T-helper 1 cell treated with Interleukin-12 subunit alpha and Interleukin-12 subunit beta and Interleukin-4 antibody, amounts not matched to agents 30 ng/mL and 1 ng/mL, for 36 hours (primary cell): Measurements from ENCODE around the gene ATP6V0D1. TPM values are rescaled to one million over a fixed set of nuclear protein-coding genes. Genes with fewer than 3 reads are reported as not detected.

ENCODE experiments used
- intact Hi-C: fragments of 100-400 bp; cut with micrococcal nuclease; formaldehyde crosslinking; loops from one replicate; pipeline ENCODE4 v1.15.1; 2024
- total RNA-seq: library from RNA; stranded (reverse); gene quantifications from 2 replicates; pipeline ENCODE4 v1.2.3, GENCODE V29; 2022

The ATP6V0D1 gene
- total RNA-seq, 1 donor from 2014 or later, result 70.7 TPM

DNA sequence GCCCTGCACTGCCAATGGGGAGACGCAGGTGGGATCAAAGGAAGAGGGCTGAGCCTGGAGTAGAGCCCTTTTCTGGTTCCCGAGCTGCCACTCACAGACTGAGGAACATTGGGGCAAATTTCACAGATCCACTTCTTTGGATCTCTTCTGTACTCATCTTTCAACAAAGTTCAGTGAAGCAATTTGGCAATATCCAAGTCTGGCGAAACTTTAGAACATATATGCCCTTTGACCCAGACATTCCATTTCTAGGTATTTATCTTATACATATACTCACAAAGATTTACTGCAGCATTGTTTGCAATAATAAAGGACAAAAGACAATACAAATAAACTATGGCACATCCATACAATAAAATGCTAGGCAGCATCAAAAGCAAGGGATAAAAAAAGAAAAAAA, 69.6 kb downstream of the ATP6V0D1 start:
- intact Hi-C loops, result no loop called here

DNA sequence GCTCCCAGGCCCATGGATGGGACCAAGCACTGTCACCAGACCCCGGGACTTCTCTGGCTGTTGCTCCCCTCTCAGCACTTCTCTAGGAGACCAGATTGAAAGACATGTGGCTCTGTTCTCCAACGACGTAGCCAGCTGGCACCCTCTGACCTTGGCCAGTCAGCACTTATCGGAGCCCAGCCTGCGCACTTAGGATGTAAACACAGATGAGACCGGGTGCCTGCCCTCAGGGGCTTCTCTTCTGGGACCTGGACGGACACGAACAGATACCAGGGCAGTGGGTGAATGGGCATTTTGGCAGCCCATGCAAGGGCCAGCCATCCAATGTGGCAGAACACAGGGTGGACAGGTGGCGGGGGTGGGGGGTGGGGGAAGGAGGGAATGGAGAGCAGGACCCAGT, 71.3 kb downstream of the ATP6V0D1 start:
- intact Hi-C loops, result no loop called here

DNA sequence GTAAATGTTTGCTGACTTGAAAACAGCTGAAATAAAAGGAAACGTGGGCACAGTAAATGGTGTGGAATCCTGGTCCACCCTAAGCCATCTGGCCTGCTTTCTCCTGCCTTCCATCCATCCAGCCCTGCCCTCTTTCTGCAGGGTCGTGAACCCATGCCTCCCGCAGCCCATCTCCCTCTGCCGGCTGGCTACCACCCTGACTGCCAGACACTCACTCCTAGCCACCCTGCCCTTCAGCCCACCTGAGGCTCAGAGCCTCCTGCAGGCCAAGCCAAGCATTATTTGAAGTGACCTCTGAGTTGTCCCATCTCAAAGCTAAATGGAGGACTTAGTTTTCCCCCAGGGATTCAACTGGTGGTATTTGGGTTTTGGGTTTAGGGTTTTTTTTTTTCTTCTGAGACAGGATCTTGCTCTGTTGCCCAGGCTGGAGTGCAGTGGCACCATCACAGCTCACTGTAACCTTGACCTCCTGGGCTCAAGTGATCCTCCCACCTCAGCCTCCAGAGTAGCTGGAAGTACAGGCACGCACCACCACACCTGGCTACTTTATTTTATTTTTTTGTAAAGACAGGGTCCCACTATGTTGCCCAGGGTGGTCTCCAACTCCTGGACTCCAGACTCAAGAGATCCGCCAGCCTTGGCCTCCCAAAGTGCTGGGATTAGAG, 73.0 kb downstream of the ATP6V0D1 start:
- intact Hi-C loops, result no loop called here

DNA sequence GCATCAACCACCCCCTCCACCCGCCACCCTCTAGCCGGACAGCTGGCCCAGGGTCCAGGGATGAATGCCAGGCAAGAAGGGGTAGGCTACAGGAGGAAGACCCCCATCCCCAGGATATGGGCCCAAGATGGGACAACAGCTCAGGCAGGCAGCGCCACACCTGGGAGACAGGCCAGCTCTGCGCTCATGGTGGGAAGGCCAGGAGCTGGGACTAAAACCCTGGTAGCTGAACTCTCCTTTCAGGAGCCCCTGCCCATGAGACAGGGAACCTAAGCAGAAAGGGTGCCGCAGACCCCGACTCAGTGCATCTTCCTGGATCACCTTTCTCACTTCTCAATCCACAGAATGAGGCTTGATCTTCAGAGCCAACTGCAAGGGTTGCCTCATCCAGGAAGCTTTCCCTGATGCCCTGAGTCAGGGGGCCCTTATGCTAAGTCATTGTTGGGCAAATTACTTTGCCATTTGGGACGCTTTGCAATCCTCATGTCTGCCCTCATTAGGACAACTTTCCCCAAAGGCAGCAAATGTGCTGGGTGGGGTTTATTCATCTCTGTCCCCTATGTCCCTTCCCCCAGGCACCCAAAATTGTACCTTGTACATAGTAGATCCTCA, 73.7 kb downstream of the ATP6V0D1 start:
- intact Hi-C loops, result no loop called here

DNA sequence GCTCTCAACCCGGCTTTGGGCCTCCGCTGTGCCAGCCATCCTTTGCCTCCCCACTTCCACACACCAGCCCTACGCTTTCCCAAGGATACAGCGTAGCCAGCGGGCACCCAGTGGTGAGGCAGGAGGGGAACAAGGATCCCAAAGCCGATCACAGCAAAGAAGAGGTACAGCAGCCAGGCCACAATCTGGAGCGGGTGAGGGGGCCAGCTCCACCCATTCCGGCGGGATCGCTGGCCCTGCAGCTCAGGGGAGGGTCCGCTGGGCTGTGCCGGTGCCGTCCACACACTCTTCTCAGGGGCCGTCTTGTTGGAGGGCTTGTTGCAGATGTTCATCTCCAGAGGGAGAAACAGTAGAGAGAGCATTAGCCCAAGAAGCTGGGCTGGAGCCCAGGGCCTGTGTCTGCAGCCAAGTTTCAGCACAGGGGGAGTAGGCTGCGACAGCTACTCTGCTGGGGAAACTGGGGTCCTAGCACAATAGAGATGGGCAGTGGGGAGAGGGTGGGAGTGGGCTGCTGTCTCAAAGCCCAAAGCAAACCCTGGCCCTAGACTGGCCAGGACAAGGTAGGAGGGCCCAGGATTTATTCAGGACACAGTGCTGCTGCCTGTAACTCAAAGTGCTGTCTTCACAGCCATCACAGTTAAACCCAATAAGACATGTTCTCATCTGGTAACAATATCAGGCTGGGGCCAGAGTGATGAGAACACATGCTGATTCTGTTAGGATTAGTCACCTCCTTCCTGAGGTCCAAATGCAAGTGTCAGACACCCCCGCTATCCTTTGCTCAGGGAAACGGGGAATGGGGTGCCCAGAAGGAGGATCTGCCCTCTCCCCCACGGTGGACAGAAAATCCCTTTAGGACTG, 74.6 kb downstream of the ATP6V0D1 start:
- intact Hi-C loops, result no loop called here

DNA sequence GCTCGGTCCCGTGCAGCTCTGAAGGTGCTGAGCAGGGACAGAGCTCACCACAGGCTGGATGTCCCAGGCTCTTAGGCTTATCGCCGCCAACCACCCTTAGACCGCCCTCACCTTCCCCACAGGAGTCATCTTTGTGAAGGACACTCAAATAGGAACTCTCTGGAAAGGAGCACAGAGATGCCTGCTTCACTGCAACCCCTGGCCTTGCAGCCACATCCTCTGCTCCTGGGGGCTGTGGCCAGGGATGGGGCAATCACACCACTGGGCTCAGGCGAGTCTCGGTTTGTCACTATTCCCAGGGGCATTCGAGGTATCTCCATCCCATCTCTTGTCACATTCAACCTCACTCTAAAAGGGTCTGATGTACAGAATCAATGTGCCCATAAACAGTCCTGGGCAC, 75.6 kb downstream of the ATP6V0D1 start:
- intact Hi-C loops, result no loop called here

DNA sequence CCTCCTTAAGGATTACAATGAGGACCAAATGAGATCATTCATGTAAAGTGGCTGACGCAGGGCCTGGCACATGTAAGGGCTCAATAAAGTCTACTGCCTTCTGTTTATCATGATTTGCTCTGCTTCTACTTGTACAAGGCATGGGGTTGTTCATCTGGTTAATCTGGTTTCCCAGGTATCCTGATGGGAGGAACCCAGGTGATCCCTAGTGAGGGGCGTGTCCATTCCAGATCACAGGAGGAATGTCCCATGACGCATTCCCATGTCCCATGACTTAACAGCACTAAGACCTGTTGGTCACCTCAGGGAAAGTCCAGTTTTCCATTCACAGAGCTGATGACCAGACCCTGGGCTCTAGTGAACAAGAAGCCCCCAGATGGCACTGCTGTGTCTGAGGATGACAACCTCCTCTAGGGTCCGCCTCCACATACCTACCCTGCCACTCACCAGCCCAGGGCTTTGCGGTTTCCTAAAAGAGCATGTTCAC, 76.2 kb downstream of the ATP6V0D1 start:
- intact Hi-C loops, result no loop called here

DNA sequence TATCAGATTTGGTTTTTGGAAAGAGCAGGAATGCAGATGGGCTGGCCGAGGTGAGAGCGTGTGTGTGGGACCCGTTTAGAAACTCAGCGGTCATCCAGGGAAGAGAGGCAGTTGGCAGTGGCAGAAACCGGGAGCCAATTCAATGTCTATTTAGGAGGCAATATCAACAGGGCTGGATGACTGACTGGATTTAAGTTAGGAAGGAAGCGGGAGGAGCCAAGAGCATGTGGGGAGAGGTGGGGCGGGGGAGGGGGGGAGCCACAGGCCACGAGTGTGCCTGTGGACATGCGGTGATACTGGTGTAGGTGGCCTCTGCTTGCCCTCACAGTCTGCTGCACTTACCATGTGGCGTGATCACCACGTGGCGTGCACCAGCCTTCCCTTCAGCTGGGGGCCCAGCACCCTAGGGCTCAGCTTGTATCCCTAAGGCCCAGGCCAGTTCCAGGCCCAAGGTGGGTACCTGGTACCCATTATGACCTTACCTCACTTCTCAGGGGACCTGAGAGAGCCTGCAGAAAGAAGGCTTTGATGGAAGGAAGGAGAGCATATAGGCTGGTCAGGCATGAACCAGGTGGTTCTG, 76.9 kb downstream of the ATP6V0D1 start:
- intact Hi-C loops, result no loop called here

DNA sequence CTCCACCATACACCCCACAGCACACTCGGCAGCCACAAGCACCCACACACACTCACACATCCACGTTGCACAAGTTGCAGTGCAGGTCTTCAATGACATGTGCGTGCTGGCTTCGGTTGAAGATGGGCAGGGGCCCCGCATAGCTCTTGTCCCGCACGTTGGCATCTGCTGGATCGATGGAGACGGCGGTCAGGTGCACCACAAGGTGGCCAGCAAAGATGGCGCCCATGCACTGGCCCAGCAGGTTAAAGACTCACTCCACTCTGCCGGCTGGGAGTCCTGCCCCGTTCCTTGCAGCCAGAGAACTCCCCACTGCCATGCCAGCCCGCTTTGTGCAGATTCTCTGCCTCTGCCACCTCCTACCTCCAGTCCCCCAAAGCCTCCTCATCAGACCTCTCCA, 80.1 kb downstream of the ATP6V0D1 start:
- intact Hi-C loops, result no loop called here

DNA sequence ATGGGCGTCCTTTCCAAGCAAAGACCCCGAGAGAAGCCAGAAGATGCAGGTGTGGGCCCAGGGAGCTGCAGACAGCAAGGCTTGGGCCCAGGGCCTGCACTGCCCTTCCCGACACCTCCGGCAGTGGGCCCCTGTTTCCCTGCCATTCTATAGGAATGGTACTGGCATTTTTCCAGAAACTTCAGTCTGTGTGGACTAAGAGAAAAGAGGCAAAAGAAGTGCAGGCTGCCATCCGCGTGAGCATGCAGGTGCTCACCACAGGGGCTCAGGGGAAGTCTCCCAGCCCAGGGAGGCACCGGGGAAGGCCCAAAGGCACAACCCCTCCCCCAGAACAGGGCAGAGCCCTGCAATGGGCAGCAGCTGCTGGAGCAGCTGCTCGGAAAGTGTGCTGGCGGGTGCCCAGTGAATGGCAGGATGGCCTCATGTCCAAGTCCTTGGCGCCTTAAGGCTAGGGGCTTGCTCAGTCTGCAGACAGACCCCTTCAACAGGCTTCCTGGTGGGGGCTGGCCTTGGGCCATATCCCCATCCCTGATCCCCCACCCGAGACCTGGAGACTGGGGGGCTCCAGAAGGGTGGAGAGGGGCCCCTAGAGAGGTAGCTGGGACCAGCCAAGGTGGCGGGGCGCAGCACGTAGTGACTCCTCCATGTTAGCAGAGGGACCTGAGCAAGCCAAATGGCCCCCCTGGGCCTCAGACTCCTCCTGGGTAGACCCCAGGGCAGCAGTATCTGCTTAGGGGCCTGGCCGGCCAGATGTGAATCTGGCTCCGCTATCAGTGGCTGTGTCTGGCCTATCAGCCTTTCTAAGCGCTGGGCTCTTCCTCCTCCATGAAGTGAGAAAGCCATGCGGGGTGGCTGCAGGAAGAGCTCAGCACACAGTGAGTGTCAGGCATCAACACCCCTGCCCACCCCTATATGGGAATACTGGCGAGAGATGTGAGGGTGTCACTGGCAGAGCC, 80.9 kb downstream of the ATP6V0D1 start:
- intact Hi-C loops, result loop anchor here (1.0 to 5.0 kb wide), 4 partner anchors 121 to 453 kb away; partner anchors contain the start of genes E2F4, EXOC3L1 and PLEKHG4

DNA sequence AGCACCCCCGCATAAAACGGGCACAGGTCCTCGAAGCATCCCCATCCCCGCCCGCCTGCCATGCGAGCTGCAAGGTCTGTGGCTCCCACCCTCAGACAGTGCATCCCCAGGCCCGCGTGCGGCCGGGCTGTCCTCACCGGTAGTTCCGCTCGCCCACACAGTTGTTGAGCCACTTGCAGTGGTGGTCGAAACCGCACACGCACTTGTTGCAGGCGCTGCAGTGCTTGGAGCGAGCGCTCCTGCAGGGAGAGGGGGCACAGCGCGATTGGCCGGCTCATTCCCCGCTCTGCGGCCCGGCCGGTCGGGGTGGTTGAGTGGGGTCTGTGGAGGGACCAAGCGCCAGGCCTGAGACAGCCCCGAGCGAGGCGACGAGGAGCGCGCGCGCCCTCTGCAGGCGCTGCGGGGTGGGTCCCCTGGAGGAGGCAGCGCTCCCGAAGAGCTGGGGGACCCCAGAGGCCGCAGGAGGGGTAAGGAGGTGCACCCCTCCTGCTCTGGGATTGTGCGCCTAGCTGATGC, 81.7 kb downstream of the ATP6V0D1 start:
- intact Hi-C loops, result loop anchor here (1.0 to 5.0 kb wide), 4 partner anchors 120 to 452 kb away; partner anchors contain the start of genes E2F4, EXOC3L1 and PLEKHG4

DNA sequence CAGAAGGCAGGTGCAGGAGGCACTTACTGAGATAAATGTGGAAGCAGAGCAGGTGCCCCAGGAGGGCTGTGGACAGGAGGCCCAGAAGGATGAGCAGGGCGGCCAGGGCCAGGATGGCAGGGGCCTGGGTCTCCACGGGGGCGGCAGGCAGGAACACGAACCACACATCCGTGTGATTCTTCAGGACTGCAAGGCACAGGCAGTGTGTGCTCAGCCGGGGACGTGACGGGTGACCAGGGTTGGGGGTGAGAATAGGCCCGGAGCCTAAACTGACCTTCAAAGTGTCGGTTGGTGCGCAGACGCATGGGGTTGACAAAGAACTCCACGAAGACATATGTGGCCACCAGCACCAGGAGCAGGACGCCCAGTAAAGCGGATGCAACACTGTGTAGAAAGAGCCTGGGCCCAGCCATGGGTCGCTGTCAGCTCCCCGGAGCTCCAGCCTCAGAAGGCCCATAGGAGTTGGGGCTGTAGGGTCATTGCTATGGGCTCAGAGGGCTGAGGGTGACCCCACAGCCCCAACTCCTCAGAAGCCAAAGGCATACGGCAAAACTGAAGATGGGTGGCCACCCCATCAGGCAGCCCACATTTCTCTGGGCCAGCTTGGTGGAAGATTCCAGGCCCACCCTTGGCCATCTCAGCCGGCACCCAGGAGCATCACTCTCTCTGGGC, 82.3 kb downstream of the ATP6V0D1 start:
- intact Hi-C loops, result loop anchor here (1.0 to 5.0 kb wide), 4 partner anchors 119 to 451 kb away; partner anchors contain the start of genes E2F4, EXOC3L1 and PLEKHG4

DNA sequence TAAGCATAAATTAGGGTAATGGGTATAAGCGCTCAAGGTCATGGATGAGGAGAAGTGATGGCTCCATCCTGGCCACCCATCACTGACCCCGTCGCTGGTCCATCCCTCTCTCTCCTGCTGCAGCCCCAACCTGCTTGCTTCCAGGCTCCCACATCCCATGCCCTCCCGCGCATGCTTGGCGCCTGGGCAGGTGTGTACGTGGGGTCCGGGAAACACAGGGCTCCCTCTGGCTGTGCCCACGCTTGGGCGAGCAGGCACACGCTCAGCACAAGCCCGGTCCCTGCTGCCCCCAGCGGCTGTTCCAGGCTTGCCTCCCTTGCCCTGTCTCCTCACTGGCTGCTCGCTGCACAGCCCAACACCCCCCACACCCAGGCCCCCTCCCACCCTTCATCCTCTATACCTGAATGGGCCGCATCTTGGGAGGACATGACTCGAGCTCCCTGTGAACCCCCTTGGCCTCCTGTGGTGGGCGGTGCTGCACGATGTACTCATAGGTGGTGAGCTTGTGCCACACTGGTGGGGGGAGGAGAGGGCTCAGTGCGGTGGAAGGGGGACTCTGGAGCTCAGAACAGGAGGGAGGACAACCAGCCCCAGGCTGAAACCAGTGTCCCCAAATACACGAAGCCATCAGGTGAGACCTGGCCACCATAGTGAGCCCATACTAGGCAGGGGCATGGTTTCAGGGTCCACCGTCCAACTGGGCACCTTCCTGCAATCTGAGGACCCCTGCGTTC, 83.0 kb downstream of the ATP6V0D1 start:
- intact Hi-C loops, result loop anchor here (5.0 kb wide), 1 partner anchor 206 kb away; the partner anchor contains the start of genes E2F4 and EXOC3L1

DNA sequence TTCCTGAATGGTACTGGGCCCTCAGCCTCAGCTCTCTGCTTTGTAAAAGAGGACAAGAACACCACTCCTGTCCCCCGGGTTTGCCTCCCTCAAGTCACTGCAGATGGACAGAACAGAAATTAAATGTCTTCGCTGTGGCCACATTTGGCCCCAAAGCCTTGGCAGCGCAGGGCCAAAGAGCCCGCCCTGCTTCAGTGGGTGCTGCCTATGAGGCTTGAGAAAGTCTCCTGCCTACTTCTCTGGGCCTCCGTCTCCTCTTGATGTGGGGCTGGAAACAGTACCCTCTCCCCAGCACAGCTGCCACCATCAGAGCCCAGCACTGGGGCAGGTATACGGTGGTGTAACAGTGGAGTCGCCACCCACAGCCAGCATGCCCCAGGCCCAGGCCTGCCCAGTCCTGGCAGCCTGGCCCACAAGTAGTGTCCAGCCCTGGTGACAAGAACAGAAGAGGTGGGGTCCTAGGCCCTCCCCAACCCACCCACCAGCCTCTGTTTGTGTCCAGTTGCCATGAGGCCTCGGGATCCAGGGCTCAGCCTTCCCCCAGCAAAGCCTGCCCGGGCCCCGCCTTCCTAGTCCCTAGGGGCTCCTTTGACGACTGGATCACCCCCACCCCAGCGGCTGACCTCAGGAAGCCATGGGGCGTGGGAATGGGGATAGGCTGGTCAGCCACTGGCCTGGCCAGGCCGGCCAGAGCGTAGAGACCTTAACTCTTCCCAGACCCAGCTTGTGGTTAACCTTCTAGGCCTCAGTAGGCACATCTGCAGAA, 83.7 kb downstream of the ATP6V0D1 start:
- intact Hi-C loops, result loop anchor here (5.0 kb wide), 1 partner anchor 205 kb away; the partner anchor contains the start of genes E2F4 and EXOC3L1

DNA sequence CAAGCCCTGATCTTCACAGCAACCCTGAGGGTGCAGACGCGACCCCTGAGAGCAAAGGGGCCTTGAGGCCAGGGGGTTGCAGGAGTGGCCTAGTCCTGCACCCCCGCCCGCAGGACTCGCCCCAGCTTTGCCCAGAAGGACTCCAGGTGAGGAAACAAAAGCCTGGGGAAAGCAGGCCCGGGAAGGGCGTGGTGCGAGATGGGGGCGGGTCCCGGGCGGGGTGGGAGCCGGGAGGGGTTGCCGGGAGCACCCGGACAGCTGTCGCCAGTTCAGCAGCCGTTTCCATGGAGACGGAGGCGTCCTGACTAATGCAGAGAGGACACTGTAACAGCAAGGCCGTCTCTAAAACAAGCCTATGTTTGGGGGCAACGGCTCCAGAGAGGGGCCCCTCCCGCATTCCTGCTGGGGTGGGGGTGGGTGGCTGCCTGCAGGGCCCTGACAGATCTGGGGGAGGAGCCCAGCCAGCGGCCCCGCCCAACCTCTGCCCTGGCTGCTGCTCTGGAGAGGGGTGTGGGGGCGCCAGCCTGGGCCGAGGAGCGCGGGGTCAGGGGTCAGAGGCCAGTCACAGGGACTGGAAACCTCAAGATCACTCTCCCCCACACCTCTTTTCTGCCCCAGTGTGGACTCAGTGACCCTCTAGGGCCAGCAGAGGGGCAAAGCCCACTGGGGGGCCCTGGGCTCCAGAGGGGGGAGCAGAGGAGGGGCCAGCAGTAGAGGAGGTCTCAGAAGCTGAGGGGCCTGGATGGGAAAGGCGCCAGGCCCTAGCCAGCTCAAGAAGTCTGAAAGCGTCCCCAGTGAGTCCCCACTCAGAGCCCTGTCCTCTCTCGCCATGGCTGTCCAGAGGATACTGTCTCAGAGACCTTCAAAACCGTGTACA, 84.6 kb downstream of the ATP6V0D1 start:
- intact Hi-C loops, result loop anchor here (5.0 kb wide), 1 partner anchor 204 kb away; the partner anchor contains the start of genes E2F4 and EXOC3L1

DNA sequence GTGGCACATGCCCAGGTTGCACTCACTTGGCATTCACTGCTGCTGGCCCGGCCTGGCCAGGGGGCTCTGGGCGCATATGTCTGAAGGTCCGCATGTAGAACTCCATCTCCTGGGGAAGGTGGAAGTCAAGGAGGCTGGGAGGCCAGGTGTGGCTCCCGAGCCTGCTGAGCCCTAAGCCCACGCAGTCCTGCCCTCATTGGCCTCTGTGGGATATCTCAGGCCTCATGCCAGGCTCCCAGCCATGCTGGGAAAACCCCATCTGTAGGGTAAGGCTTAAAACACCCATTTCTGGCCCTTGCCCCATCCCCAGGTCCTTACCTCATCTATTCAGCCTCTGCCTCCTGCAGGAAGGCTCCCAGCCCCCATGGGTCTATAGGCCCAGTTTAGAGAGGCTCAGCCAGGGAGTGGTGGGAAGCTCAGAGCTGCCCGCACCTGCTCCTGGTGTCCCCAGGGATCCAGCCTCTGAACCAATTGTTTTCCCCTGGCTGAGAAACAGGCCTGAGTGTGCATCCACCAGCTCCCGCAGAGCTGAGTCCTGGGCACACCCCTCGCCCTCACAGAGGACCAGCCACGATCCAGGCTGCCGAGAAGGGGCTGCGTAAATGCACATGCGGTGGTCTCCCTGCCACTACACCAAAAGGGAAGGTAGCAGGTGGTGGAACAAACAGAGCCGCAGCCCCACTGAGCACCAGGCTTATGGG, 85.3 kb downstream of the ATP6V0D1 start:
- intact Hi-C loops, result loop anchor here (5.0 kb wide), 1 partner anchor 203 kb away; the partner anchor contains the start of genes E2F4 and EXOC3L1
